Fibroblast of the aortic adventitia (primary cell): Measurements from ENCODE around the gene ZBTB3. TPM values are rescaled to one million over a fixed set of nuclear protein-coding genes. Genes with fewer than 3 reads are reported as not detected.

Source experiments
- DNase-seq: peaks from one replicate; pipeline ENCODE4 v3.0.0-alpha.2; 2010; ENCODE audit warnings: low read depth
- H3K4me3 ChIP-seq: 2 replicates; pipeline ENCODE4 v1.5.1; 2011; ENCODE audit warnings: low read depth, mild to moderate bottlenecking, control low read depth, low read length, moderate library complexity
- CTCF ChIP-seq: IDR thresholded peaks from 2 replicates; pipeline ENCODE4 v1.5.1; 2011; ENCODE audit warnings: mild to moderate bottlenecking, low read length, control low read depth, inconsistent platforms; ENCODE audit not compliant: insufficient read depth
- total RNA-seq: library from RNA; depleted of rRNA; stranded (reverse); fragments of >200 nt; gene quantifications from 2 replicates; pipeline ENCODE4 v1.2.3, GENCODE V29; 2012; ENCODE audit warnings: low replicate concordance

ZBTB3 gene
- total RNA-seq, 1 donor: 13.4 TPM

GRCh38 chr11:62791501-62792201, 37.7 kb upstream of the ZBTB3 start, which contains the start of gene TMEM223:
TSS of gene TMEM223 (minus strand) at chr11:62792006. CDS start at chr11:62791994, 12 bp downstream.
- TF ChIP-seq CTCF: no peak
- H3K4me3 ChIP-seq: peak within 1 kb of the TSS; percentile 88
- DNase-seq: peak; percentile 65

GRCh38 chr11:62789576-62789975, 35.6 kb upstream of the ZBTB3 start:
- DNase-seq: no peak
- H3K4me3 ChIP-seq: no peak overlapping the region
- TF ChIP-seq CTCF: no peak

- H3K4me3 ChIP-seq: no peak overlapping the region
Observed at GRCh38 chr11:62788991-62789390, 35.0 kb upstream of the ZBTB3 start.

GRCh38 chr11:62787005-62787759, 33.2 kb upstream of the ZBTB3 start, which contains the start of gene TMEM179B:
TSS of gene TMEM179B (plus strand) at chr11:62787402. CDS start at chr11:62787432, 30 bp downstream.
- DNase-seq: peak; percentile 97
- peak; percentile 61 for TF ChIP-seq CTCF
- peak within 1 kb of the TSS; percentile 95 for H3K4me3 ChIP-seq

More at GRCh38 chr11:62788991-62789390, 35.0 kb upstream of the ZBTB3 start:
- no peak for DNase-seq
- TF ChIP-seq CTCF: no peak

GRCh38 chr11:62786318-62787004, 32.5 kb upstream of the ZBTB3 start:
- peak; percentile 99 for TF ChIP-seq CTCF
- peak overlapping the region; percentile 95 for H3K4me3 ChIP-seq
- peak; percentile 68 for DNase-seq

GRCh38 chr11:62782753-62783152, 28.8 kb upstream of the ZBTB3 start:
- DNase-seq: no peak
- TF ChIP-seq CTCF: no peak
- no peak overlapping the region for H3K4me3 ChIP-seq
